Spleen (tissue), 7 donors: ENCODE measurements around the gene SERPINB2.

Experiments used
- CTCF ChIP-seq, 11 experiments: fragments of 200-600 bp in 7 of 11; fragments of 450-650 bp in 4 of 11; sonication (generic) in 4 of 11; IDR thresholded peaks in 8 of 11; conservative IDR thresholded peaks in 3 of 11; 1 replicate in 7 of 11; 2 replicates in 4 of 11; pipeline versions ENCODE4 v1.4.0 to v1.8.0; 2016 to 2021; ENCODE audit warnings: antibody characterized with exemption in 11 of 11, inconsistent platforms in 4 of 11, mild to moderate bottlenecking in 1 of 11
- POLR2AphosphoS5 ChIP-seq, 3 donors: sonication (generic); formaldehyde crosslinking; IDR thresholded peaks; one replicate each; pipeline ENCODE4 v1.5.1; 2017; ENCODE audit warnings: antibody characterized with exemption in 3 of 3
- donor health status: DM: no; HTN: no; CAD: no; lungs with moderate emphysema.
- donor health status: DM: no; HTN: no; CAD: no.
- donor health status: DM: no; HTN: no; CAD: no.

- TF ChIP-seq POLR2AphosphoS5 (IDR thresholded peaks at IDR 0.05) = no peak
- no peak for TF ChIP-seq CTCF (IDR thresholded peaks at IDR 0.05 in 8 of 11, conservative IDR thresholded peaks at IDR 0.05 in 3 of 11)
Observed at GRCh38 chr18:63930773-63931354, 43.4 kb downstream of the SERPINB2 start.
